ENCODE measurements around the gene SPDYE1.
"Not testable (repeated sequence)": the region's sequence is repeated elsewhere in the genome, so short reads cannot be mapped to it uniquely, and the experiment has no call there.

DNA sequence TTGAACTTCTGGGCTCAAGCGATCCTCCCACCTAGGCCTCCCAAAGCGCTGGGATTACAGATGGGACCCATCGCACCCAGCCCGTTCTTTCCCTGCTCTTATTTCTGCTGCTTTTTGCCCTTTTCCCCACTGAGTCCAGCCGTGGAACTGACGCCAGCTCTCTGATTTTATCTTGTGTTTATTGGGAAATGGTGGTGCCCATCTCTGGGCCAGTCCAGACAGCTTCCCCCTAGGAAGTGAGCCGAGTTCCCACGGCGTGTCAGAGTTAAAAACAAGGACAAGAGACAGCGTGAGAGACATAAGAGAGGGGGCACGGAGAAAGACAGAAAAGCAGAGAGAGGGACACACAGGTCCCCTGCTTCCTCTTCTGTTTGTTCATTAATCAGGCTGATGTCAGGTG, 19.6 kb upstream of the SPDYE1 start:
- TF ChIP-seq, protein P1, sequence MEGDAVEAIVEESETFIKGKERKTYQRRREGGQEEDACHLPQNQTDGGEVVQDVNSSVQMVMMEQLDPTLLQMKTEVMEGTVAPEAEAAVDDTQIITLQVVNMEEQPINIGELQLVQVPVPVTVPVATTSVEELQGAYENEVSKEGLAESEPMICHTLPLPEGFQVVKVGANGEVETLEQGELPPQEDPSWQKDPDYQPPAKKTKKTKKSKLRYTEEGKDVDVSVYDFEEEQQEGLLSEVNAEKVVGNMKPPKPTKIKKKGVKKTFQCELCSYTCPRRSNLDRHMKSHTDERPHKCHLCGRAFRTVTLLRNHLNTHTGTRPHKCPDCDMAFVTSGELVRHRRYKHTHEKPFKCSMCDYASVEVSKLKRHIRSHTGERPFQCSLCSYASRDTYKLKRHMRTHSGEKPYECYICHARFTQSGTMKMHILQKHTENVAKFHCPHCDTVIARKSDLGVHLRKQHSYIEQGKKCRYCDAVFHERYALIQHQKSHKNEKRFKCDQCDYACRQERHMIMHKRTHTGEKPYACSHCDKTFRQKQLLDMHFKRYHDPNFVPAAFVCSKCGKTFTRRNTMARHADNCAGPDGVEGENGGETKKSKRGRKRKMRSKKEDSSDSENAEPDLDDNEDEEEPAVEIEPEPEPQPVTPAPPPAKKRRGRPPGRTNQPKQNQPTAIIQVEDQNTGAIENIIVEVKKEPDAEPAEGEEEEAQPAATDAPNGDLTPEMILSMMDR (IDR thresholded peaks at IDR 0.05): not testable (repeated sequence)
- not testable (repeated sequence) for TF ChIP-seq POLR2A, POLR2AphosphoS5 (IDR thresholded peaks at IDR 0.05)
